ENCODE results near the gene TINAG. TPM values are rescaled to one million over a fixed set of nuclear protein-coding genes. Genes with fewer than 3 reads are reported as not detected.

The TINAG gene
- total RNA-seq, 1 donor from 2014 or later: not detected

GRCh38 chr6:54335871-54336270 lies 27.6 kb downstream of the TINAG start:
- FAIRE-seq (peak; percentile 93), DNase-seq (ENCODE audit: low read depth) (peak; percentile 98)
- TF ChIP-seq, protein P1, sequence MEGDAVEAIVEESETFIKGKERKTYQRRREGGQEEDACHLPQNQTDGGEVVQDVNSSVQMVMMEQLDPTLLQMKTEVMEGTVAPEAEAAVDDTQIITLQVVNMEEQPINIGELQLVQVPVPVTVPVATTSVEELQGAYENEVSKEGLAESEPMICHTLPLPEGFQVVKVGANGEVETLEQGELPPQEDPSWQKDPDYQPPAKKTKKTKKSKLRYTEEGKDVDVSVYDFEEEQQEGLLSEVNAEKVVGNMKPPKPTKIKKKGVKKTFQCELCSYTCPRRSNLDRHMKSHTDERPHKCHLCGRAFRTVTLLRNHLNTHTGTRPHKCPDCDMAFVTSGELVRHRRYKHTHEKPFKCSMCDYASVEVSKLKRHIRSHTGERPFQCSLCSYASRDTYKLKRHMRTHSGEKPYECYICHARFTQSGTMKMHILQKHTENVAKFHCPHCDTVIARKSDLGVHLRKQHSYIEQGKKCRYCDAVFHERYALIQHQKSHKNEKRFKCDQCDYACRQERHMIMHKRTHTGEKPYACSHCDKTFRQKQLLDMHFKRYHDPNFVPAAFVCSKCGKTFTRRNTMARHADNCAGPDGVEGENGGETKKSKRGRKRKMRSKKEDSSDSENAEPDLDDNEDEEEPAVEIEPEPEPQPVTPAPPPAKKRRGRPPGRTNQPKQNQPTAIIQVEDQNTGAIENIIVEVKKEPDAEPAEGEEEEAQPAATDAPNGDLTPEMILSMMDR (IDR thresholded peaks at IDR 0.05; ENCODE audit: insufficient read depth, low read length, severe bottlenecking): no peak
- no peak overlapping the region for H3K4me3 ChIP-seq (ENCODE audit: low read depth, low read length)
- H3K27me3 ChIP-seq (ENCODE audit: control insufficient read depth, insufficient read depth, low read length): no peaks in the 10 kb centered on the region
- H3K36me3 ChIP-seq (ENCODE audit: control insufficient read depth, insufficient read depth, low read length): no peaks in the 10 kb centered on the region

DNA sequence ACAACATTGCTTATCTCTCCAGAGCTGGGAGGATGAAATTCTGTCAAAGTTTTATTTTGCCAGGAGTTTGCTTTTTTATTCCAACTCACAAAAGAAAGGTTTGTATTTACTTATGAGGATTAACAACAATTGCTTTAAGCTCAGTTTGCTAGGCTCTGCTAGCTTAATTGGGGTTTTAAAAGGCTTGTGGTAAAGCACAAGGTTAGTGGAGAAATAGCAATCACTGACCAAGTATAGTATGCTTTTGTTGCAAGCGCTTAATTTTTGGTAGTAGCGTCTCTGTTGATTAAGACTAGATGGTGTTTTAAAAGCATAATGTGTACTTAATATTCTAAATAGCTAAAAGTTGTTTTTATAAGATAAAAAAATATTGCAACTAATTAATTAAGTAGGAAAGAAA lies 45.7 kb downstream of the TINAG start:
- TF ChIP-seq, protein P1 (IDR thresholded peaks at IDR 0.05; ENCODE audit: insufficient read depth, low read length, severe bottlenecking): no peak
- FAIRE-seq: no peak
- Histone ChIP-seq H3K36me3 (ENCODE audit: control insufficient read depth, insufficient read depth, low read length) (no peaks in the 10 kb centered on the region), H3K27me3 (ENCODE audit: control insufficient read depth, insufficient read depth, low read length) (no peaks in the 10 kb centered on the region), H3K4me3 (ENCODE audit: low read depth, low read length) (no peak overlapping the region)
- DNase-seq (ENCODE audit: low read depth): no peak

DNA sequence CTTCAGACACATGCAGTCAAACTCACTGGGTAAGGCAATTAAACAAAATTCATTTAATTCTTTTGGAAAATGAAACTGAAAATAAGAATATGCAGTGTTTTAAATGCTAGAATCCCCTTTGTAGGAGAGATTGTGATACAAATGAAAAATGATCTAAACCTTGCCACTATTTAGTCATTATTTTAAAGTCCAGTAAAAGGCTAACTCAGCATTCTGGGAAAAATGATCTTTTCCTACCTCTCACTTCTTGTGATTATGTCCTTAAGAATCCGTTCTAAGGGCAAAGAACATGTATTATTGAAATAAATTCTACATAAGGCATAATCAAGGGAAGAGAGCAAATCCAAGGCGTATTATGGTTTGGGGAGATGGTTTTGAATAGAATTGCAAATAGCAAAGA lies 46.4 kb downstream of the TINAG start:
- FAIRE-seq: no peak

DNA sequence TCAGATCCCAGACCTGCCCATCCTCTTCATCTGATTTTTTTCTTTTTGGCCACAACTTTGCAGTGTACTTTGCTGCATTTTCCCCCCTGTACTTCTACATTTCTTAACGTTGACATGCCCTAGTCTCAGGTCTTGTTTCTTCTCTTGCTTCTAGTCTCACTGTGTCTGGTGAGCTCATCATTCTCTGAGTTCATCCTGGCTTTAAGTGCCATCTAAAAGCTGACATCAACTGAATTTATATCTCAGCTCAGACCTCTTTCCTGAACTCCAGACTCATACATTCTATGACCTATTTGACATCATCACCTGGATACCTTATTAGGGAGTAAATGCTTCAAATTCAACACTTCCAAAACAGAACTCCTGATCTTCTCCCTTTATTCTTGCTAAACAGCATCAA lies 48.9 kb downstream of the TINAG start:
- H3K36me3 ChIP-seq (ENCODE audit: control insufficient read depth, insufficient read depth, low read length): no peaks in the 10 kb centered on the region
- FAIRE-seq: no peak
- H3K27me3 ChIP-seq (ENCODE audit: control insufficient read depth, insufficient read depth, low read length): no peaks in the 10 kb centered on the region
- TF ChIP-seq, protein P1 (IDR thresholded peaks at IDR 0.05; ENCODE audit: insufficient read depth, low read length, severe bottlenecking): no peak
- H3K4me3 ChIP-seq (ENCODE audit: low read depth, low read length): no peak overlapping the region
- no peak for DNase-seq (ENCODE audit: low read depth)

More for the DNA sequence above, 46.4 kb downstream of the TINAG start:
- Histone ChIP-seq H3K36me3 (ENCODE audit: control insufficient read depth, insufficient read depth, low read length) (no peaks in the 10 kb centered on the region), H3K4me3 (ENCODE audit: low read depth, low read length) (no peak overlapping the region), H3K27me3 (ENCODE audit: control insufficient read depth, insufficient read depth, low read length) (no peaks in the 10 kb centered on the region)
- DNase-seq (ENCODE audit: low read depth): no peak
- TF ChIP-seq, protein P1 (IDR thresholded peaks at IDR 0.05; ENCODE audit: insufficient read depth, low read length, severe bottlenecking): no peak

DNA sequence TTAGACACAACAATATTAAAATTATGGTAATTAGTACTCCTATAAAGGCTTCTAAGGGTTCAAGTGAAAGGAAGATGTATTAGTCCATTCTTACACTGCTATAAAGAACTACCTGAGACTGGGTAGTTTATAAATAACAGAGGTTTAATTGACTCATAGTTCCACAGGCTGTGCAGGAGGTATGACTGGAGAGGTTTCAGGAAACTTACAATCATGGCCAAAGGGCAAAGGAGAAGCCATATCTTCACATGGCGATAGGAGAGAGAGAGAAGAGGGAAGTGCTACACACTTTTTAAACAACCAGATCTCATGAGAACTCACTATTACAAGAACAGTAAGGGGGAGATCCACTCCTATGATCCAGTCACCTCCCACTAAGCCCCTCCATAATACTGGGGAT lies 52.9 kb downstream of the TINAG start:
- H3K27me3 ChIP-seq (ENCODE audit: control insufficient read depth, insufficient read depth, low read length): no peaks in the 10 kb centered on the region
- DNase-seq (ENCODE audit: low read depth): peak; percentile 66
- TF ChIP-seq, protein P1 (IDR thresholded peaks at IDR 0.05; ENCODE audit: insufficient read depth, low read length, severe bottlenecking): no peak
- no peaks in the 10 kb centered on the region for H3K36me3 ChIP-seq (ENCODE audit: control insufficient read depth, insufficient read depth, low read length)
- H3K4me3 ChIP-seq (ENCODE audit: low read depth, low read length): no peak overlapping the region
- FAIRE-seq: no peak

DNA sequence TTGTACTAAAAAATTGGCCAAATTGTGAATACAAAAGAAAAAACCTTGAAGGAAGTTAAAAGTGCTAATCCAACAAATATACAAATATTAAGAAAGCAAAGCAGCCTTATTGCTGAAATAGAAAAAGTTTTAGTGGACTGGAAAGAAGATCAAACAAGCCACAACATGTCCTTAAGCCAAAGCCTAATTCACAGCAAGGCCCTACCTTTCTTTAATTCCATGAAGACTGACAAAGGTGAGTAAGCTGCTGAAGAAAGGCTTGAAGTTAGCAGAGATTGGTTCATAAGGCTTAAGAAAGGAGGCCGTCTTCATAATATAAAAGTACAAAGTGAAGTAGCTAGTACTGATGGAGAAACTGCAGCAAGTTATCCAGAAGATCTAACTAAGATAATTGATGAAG lies 53.5 kb downstream of the TINAG start:
- peak; percentile 85 for DNase-seq (ENCODE audit: low read depth)
- FAIRE-seq: no peak

More for the DNA sequence above, 53.5 kb downstream of the TINAG start:
- TF ChIP-seq, protein P1 (IDR thresholded peaks at IDR 0.05; ENCODE audit: insufficient read depth, low read length, severe bottlenecking): no peak
- Histone ChIP-seq H3K36me3 (ENCODE audit: control insufficient read depth, insufficient read depth, low read length) (no peaks in the 10 kb centered on the region), H3K27me3 (ENCODE audit: control insufficient read depth, insufficient read depth, low read length) (no peaks in the 10 kb centered on the region), H3K4me3 (ENCODE audit: low read depth, low read length) (no peak overlapping the region)
